ENCODE data around the gene RPTOR.

The RPTOR gene

GRCh38 chr17:80882926-80883685 is 338.5 kb downstream of the RPTOR start:
- TF ChIP-seq CTCF (IDR thresholded peaks at IDR 0.05; ENCODE audit: control insufficient read depth, insufficient read depth, low read depth, low read length, missing control alignments): no peak
- H3K4me3 ChIP-seq (ENCODE audit: control insufficient read depth, low read depth, low read length): no peak overlapping the region
- DNase-seq (ENCODE audit: low read depth): no peak

GRCh38 chr17:80883831-80884735 is 339.4 kb downstream of the RPTOR start:
- no peak for TF ChIP-seq CTCF (IDR thresholded peaks at IDR 0.05; ENCODE audit: control insufficient read depth, insufficient read depth, low read depth, low read length, missing control alignments)
- H3K4me3 ChIP-seq (ENCODE audit: control insufficient read depth, low read depth, low read length): no peak overlapping the region
- DNase-seq (ENCODE audit: low read depth): no peak

- DNase-seq (ENCODE audit: low read depth): no peak
- TF ChIP-seq CTCF (IDR thresholded peaks at IDR 0.05; ENCODE audit: control insufficient read depth, insufficient read depth, low read depth, low read length, missing control alignments): no peak
- H3K4me3 ChIP-seq (ENCODE audit: control insufficient read depth, low read depth, low read length): no peak overlapping the region
Observed at GRCh38 chr17:80884811-80885210, 340.2 kb downstream of the RPTOR start.

- no peak for DNase-seq (ENCODE audit: low read depth)
- no peak overlapping the region for H3K4me3 ChIP-seq (ENCODE audit: control insufficient read depth, low read depth, low read length)
- TF ChIP-seq CTCF (IDR thresholded peaks at IDR 0.05; ENCODE audit: control insufficient read depth, insufficient read depth, low read depth, low read length, missing control alignments): no peak
Observed at GRCh38 chr17:80885947-80886582, 341.4 kb downstream of the RPTOR start.

GRCh38 chr17:80886641-80887573 is 342.3 kb downstream of the RPTOR start:
- DNase-seq (ENCODE audit: low read depth): no peak
- no peak overlapping the region for H3K4me3 ChIP-seq (ENCODE audit: control insufficient read depth, low read depth, low read length)
- TF ChIP-seq CTCF (IDR thresholded peaks at IDR 0.05; ENCODE audit: control insufficient read depth, insufficient read depth, low read depth, low read length, missing control alignments): no peak
